ENCODE results near the gene FOXF1. TPM values are rescaled to one million over a fixed set of nuclear protein-coding genes. Genes with fewer than 3 reads are reported as not detected.

The FOXF1 gene
- total and polyA plus RNA-seq, 9 of the 15 experiments (the other 6 are each of a cell fraction or from before 2014, with no cell fraction given): 0.04 TPM; not detected in 8

DNA sequence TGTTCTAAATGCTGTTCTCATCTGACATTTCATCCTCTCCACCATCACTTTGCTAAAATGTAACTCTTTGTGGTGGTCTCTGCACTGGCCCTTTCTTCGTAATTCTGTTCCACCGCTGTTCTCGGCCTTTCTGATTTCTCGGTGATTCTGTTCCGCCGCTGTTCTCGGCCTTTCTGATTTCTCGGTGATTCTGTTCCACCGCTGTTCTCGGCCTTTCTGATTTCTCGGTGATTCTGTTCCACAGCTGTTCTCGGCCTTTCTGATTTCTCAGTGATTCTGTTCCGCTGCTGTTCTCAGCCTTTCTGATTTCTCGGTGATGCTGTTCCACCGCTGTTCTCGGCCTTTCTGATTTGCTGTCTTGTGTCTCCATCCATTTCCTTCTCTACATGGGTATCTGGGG is 12.3 kb downstream of the FOXF1 start:
- H3K79me2 ChIP-seq (ENCODE audit: control insufficient read depth, insufficient read depth, low read length): no peaks in the 10 kb centered on the region
- 8% methylated on average over 16 of the region's 16 CpGs for WGBS (ENCODE audit: insufficient coverage, low coverage, missing lambda C conversion rate)
- in situ Hi-C loops (cut with MboI) (no loop called here), intact Hi-C loops (cut with micrococcal nuclease) (loop anchor here (10.0 kb wide), 1 partner anchor 268 kb away; no protein-coding TSS in a partner anchor)
- no TSS peak for BruUV-seq (replicated peaks)
- no peak overlapping the region for H2AFZ ChIP-seq (ENCODE audit: low read depth, low read length)
- H3K4me1 ChIP-seq (replicated peaks in 1 of 2; ENCODE audit: control insufficient read depth in 2 of 2, insufficient read depth in 2 of 2, low read length in 2 of 2): peaks cover 0 to 9% of the 10 kb centered on the region in 2 experiments; a peak in 3 of 5 replicates
- TF ChIP-seq DEAF1 (CRISPR knock-in tag; IDR thresholded peaks at IDR 0.05) (no peak), MEF2D (tag; conservative IDR thresholded peaks at IDR 0.05; ENCODE audit: low read depth) (no peak), CREB1 (IDR thresholded peaks at IDR 0.05) (no peak), CREB1 (CRISPR knock-in tag; IDR thresholded peaks at IDR 0.05) (no peak)
- peaks cover 40 to 76% of the 10 kb centered on the region in 2 experiments for H3K27me3 ChIP-seq (ENCODE audit: control insufficient read depth in 2 of 2, insufficient read depth in 2 of 2, low read length in 2 of 2)
- H3K27ac ChIP-seq (ENCODE audit: extremely low read depth, low read depth, low read length): no peak overlapping the region
- DNase-seq (ENCODE audit: extremely low read depth in 1 of 4, low spot score in 3 of 4) (no peak), FAIRE-seq (no peak), ATAC-seq (no peak)
- no peaks in the 10 kb centered on the region for H3K9me1 ChIP-seq (ENCODE audit: control insufficient read depth, insufficient read depth, low read length)
- H3K9ac ChIP-seq (ENCODE audit: insufficient read depth in 1 of 2, low read depth in 2 of 2, low read length in 2 of 2): no peak overlapping the region
- POLR2A ChIA-PET: no interaction called here
- CTCF ChIA-PET (ENCODE audit: low intra/inter-chr PET ratio): no interaction called here
- H3K4me2 ChIP-seq (ENCODE audit: insufficient read depth, low read length): no peak overlapping the region
- no peaks in the 10 kb centered on the region for H3K36me3 ChIP-seq (ENCODE audit: control insufficient read depth, insufficient read depth, low read length)
- no peak overlapping the region for H3K4me3 ChIP-seq
- H4K20me1 ChIP-seq (replicated peaks; ENCODE audit: control insufficient read depth, insufficient read depth, low read length): peaks cover 12% of the 10 kb centered on the region
- no peaks in the 10 kb centered on the region for H3K9me3 ChIP-seq (replicated peaks; ENCODE audit: control insufficient read depth, insufficient read depth, low read depth, low read length)

Data from K562 (cell line).